B cell (primary cell): Measurements from ENCODE around the gene CR1. TPM values are rescaled to one million over a fixed set of nuclear protein-coding genes. Genes with fewer than 3 reads are reported as not detected.
A peak's percentile ranks its signal among the peaks of the same experiment; 100 is the strongest.

Experiments
- ATAC-seq: fragments of 200-7000 bp; cut with Tn5 transposase; one replicate; pipeline ENCODE4 v1.10.0; 2021; ENCODE audit warnings: low read depth, mild to moderate bottlenecking, moderate number of reproducible peaks, moderate library complexity
- CTCF ChIA-PET: fragments of 350-600 bp; sonication (Branson Sonifier 250); formaldehyde crosslinking; loops from one replicate; lab custom pipeline; 2021; ENCODE audit warnings: antibody characterized with exemption, inconsistent platforms; lab: Charles Lee
- POLR2A ChIA-PET: fragments of 350-600 bp; sonication (Branson Sonifier 250); formaldehyde crosslinking; loops from one replicate; lab custom pipeline; 2021; ENCODE audit warnings: antibody characterized with exemption; lab: Charles Lee
- DNase-seq: peaks from one replicate; pipeline ENCODE4 v3.0.0; 2013
- H2AFZ ChIP-seq: 2 replicates; pipeline ENCODE4 v1.6.1; 2012; ENCODE audit warnings: mild to moderate bottlenecking, low read depth, low read length; ENCODE audit not compliant: insufficient read depth, poor library complexity, severe bottlenecking
- H3K27ac ChIP-seq, 2 donors: 1 replicate in 1 of 2; 2 replicates in 1 of 2; pipeline ENCODE4 v1.5.1; 2012 to 2013; ENCODE audit warnings: low read length in 2 of 2, mild to moderate bottlenecking in 2 of 2, moderate library complexity in 1 of 2
- H3K27me3 ChIP-seq, 4 experiments: fragments of 200-600 bp in 1 of 4; sonication (generic) in 1 of 4; replicated peaks in 1 of 4; 1 replicate in 2 of 4; 2 replicates in 2 of 4; pipeline versions ENCODE4 v1.6.1 to v1.7.0; 2013 to 2016; ENCODE audit warnings: low read length in 3 of 4, mild to moderate bottlenecking in 2 of 4, mixed read lengths in 1 of 4, moderate library complexity in 1 of 4; ENCODE audit not compliant: insufficient read depth in 4 of 4, control insufficient read depth in 3 of 4; ENCODE audit errors: control extremely low read depth in 1 of 4
- H3K36me3 ChIP-seq, 2 experiments: replicated peaks in 1 of 2; 1 replicate in 1 of 2; 2 replicates in 1 of 2; pipeline versions ENCODE4 v1.6.1 to v1.7.1; 2013; ENCODE audit warnings: low read length in 1 of 2; ENCODE audit not compliant: insufficient read depth in 2 of 2, control insufficient read depth in 1 of 2; ENCODE audit errors: control extremely low read depth in 1 of 2, extremely low read depth in 1 of 2
- H3K4me1 ChIP-seq, 2 donors: fragments of 200-600 bp in 1 of 2; sonication (generic) in 1 of 2; 1 replicate in 1 of 2; 2 replicates in 1 of 2; pipeline versions ENCODE4 v1.5.1 to v1.6.1; 2013 to 2017; ENCODE audit warnings: low read length in 2 of 2; ENCODE audit not compliant: control insufficient read depth in 2 of 2, insufficient read depth in 2 of 2
- H3K4me2 ChIP-seq: replicated peaks from 2 replicates; pipeline ENCODE3; 2012; ENCODE audit warnings: mild to moderate bottlenecking, low read depth, low read length; ENCODE audit not compliant: poor library complexity, severe bottlenecking
- H3K4me3 ChIP-seq, 5 experiments: fragments of 200-600 bp in 1 of 5; sonication (generic) in 1 of 5; 1 replicate in 3 of 5; 2 replicates in 2 of 5; pipeline versions ENCODE4 v1.5.1 to v1.7.0; 2011 to 2016; ENCODE audit warnings: low read length in 4 of 5, mild to moderate bottlenecking in 4 of 5, low read depth in 2 of 5, control low read depth in 1 of 5, moderate library complexity in 1 of 5; ENCODE audit not compliant: insufficient read depth in 1 of 5; ENCODE audit errors: control extremely low read depth in 1 of 5, extremely low read depth in 1 of 5
- H3K79me2 ChIP-seq: fragments of 200-600 bp; sonication (generic); one replicate; pipeline ENCODE4 v1.6.0; 2016; ENCODE audit warnings: low read length; ENCODE audit not compliant: control insufficient read depth, insufficient read depth
- H3K9ac ChIP-seq: fragments of 200-600 bp; sonication (generic); 2 replicates; pipeline ENCODE4 v1.6.1; 2017; ENCODE audit warnings: mild to moderate bottlenecking, low read length, moderate library complexity
- H3K9me3 ChIP-seq, 3 donors: one replicate each; pipeline versions ENCODE4 v1.6.1 to v1.7.1; 2013; ENCODE audit warnings: low read length in 2 of 3; ENCODE audit not compliant: control insufficient read depth in 2 of 3, insufficient read depth in 1 of 3; ENCODE audit errors: control extremely low read depth in 1 of 3
- H4K20me1 ChIP-seq: 2 replicates; pipeline ENCODE4 v1.6.0; 2012; ENCODE audit warnings: mild to moderate bottlenecking, low read length; ENCODE audit not compliant: insufficient read depth, control insufficient read depth, poor library complexity, severe bottlenecking
- H3K27ac Mint-ChIP-seq: one replicate; pipeline ENCODE4 v1.8.0; 2021; ENCODE audit warnings: mixed read lengths
- H3K27me3 Mint-ChIP-seq: one replicate; pipeline ENCODE4 v1.8.0; 2021; ENCODE audit warnings: mixed read lengths
- H3K4me1 Mint-ChIP-seq: one replicate; pipeline ENCODE4 v1.8.0; 2021; ENCODE audit warnings: mixed read lengths
- H3K4me3 Mint-ChIP-seq: one replicate; pipeline ENCODE4 v1.8.0; 2021; ENCODE audit warnings: mixed read lengths
- H3K9me3 Mint-ChIP-seq: one replicate; pipeline ENCODE4 v1.8.0; 2022; ENCODE audit warnings: mixed read lengths; ENCODE audit not compliant: insufficient read depth
- EZH2 ChIP-seq: IDR thresholded peaks from 2 replicates; pipeline ENCODE4 v1.6.1; 2012; ENCODE audit warnings: borderline replicate concordance, low read depth, mild to moderate bottlenecking, moderate library complexity, low read length; ENCODE audit not compliant: insufficient read depth, poor library complexity, severe bottlenecking
- WGBS: methylation state at CpG from one replicate; pipeline ENCODE4 v1.1.5; 2013; ENCODE audit warnings: missing lambda C conversion rate; ENCODE audit not compliant: insufficient coverage; 5-methylcytosine and 5-hydroxymethylcytosine counted together
- intact Hi-C: fragments of 100-400 bp; cut with micrococcal nuclease; formaldehyde crosslinking; loops from one replicate; pipeline ENCODE4 v1.10.0; 2022
- polyA plus RNA-seq: library from polyadenylated mRNA; depleted of rRNA; stranded (reverse); fragments of >200 nt; gene quantifications from 2 replicates; pipeline ENCODE4 v1.2.3, GENCODE V29; 2012
- total RNA-seq, 2 donors: library from RNA; stranded (reverse); fragments of 120-200 nt in 1 of 2; gene quantifications; 1 replicate in 1 of 2; 2 replicates in 1 of 2; pipeline versions ENCODE4 v1.2.3 to v1.2.4, GENCODE V29; 2013 to 2022
- TF ChIP-seq, protein P1 (sequence below): fragments of 200-600 bp; IDR thresholded peaks from one replicate; pipeline ENCODE4 v1.8.0; 2022; ENCODE audit warnings: antibody characterized with exemption, mild to moderate bottlenecking

The CR1 gene
- total and polyA plus RNA-seq, 2 donors (not counting 1 experiment from before 2014, with no cell fraction given), result 26.4 to 36.7 TPM

DNA sequence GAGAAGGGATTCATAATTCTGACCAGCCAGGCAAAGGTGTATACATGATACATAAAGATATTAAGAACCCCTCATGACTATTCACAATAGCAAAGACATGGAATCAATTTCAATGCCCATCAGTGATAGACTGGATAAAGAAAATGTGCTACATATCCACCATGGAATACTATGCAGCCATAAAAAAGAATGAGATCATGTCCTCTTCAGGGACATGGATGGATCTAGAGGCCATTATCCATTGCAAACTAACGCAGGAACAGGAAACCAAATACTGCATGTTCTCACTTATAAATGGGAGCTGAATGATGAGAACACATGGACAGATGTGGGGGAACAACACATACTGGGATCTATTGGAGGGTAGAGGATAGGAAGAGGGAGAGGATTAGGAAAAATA lies 170.4 kb downstream of the CR1 start:
- CTCF ChIA-PET, result no interaction called here
- ATAC-seq, result no peak
- H3K36me3 ChIP-seq, result no peaks in the 10 kb centered on the region
- H3K4me1 Mint-ChIP-seq, result peaks cover 13% of the 10 kb centered on the region
- no peaks in the 10 kb centered on the region for H4K20me1 ChIP-seq
- H3K9me3 ChIP-seq, result peaks cover 0 to 6% (median 5%) of the 10 kb centered on the region in 3 donors
- H3K4me3 Mint-ChIP-seq, result no peak overlapping the region
- TF ChIP-seq EZH2, result no peak
- TF ChIP-seq, protein P1, sequence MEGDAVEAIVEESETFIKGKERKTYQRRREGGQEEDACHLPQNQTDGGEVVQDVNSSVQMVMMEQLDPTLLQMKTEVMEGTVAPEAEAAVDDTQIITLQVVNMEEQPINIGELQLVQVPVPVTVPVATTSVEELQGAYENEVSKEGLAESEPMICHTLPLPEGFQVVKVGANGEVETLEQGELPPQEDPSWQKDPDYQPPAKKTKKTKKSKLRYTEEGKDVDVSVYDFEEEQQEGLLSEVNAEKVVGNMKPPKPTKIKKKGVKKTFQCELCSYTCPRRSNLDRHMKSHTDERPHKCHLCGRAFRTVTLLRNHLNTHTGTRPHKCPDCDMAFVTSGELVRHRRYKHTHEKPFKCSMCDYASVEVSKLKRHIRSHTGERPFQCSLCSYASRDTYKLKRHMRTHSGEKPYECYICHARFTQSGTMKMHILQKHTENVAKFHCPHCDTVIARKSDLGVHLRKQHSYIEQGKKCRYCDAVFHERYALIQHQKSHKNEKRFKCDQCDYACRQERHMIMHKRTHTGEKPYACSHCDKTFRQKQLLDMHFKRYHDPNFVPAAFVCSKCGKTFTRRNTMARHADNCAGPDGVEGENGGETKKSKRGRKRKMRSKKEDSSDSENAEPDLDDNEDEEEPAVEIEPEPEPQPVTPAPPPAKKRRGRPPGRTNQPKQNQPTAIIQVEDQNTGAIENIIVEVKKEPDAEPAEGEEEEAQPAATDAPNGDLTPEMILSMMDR, result no peak
- H3K27ac Mint-ChIP-seq, result no peak overlapping the region
- H2AFZ ChIP-seq, result no peak overlapping the region
- H3K27me3 Mint-ChIP-seq, result peaks cover 44% of the 10 kb centered on the region
- peaks cover 11% of the 10 kb centered on the region for H3K9me3 Mint-ChIP-seq
- H3K9ac ChIP-seq, result no peak overlapping the region
- no peak for DNase-seq
- no peak overlapping the region for H3K4me2 ChIP-seq
- H3K4me3 ChIP-seq, result no peak overlapping the region
- intact Hi-C loops, result no loop called here
- H3K79me2 ChIP-seq, result no peaks in the 10 kb centered on the region
- WGBS, result no CpG with 5 or more reads among the region's 1 CpG
- no peak overlapping the region for H3K27ac ChIP-seq
- H3K4me1 ChIP-seq, result peaks cover 21% of the 10 kb centered on the region in 2 donors
- H3K27me3 ChIP-seq, result peaks cover 0 to 39% (median 32%) of the 10 kb centered on the region in 4 experiments
- POLR2A ChIA-PET, result no interaction called here

DNA sequence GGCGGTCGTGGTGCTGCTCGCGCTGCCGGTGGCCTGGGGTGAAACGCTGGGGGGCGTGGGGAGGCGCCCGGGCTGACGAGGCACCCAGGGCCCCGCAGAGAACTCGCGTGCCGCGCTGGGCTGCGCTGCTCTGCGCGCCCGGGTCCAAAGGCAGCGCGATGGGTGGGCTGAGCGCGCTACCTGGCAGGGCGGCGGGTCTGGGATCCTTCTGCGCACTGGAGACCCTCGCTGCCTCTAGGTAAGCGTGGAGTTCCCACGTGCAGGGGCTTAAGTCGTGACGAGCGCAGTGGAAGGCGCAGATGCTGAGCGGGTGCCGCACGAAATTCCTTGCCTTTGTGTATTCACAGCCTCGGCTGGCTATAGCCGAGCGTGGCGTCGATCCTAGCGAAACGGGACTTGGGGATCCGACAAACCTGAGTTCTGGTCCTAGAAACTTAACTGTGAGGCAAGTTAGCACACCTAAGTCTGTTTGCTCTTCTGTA lies 173.6 kb downstream of the CR1 start:
- no peak for DNase-seq
- POLR2A ChIA-PET, result no interaction called here
- H3K36me3 ChIP-seq, result no peaks in the 10 kb centered on the region
- H4K20me1 ChIP-seq, result no peaks in the 10 kb centered on the region
- no peak for TF ChIP-seq EZH2
- TF ChIP-seq, protein P1, result no peak
- peaks cover 0 to 41% (median 34%) of the 10 kb centered on the region in 4 experiments for H3K27me3 ChIP-seq
- H3K27me3 Mint-ChIP-seq, result peaks cover 47% of the 10 kb centered on the region
- H3K4me3 Mint-ChIP-seq, result peak overlapping the region; percentile 80
- 15% methylated on average over 44 of the region's 44 CpGs for WGBS
- intact Hi-C loops, result no loop called here
- H3K4me3 ChIP-seq, result peak overlapping the region in 2 of 5 experiments; percentile 17 to 18
- H3K9ac ChIP-seq, result no peak overlapping the region
- H3K4me1 Mint-ChIP-seq, result peaks cover 13% of the 10 kb centered on the region
- peaks cover 0 to 6% (median 5%) of the 10 kb centered on the region in 3 donors for H3K9me3 ChIP-seq
- H3K4me1 ChIP-seq, result peaks cover 21% of the 10 kb centered on the region in 2 donors
- CTCF ChIA-PET, result no interaction called here
- H3K9me3 Mint-ChIP-seq, result peaks cover 11% of the 10 kb centered on the region
- ATAC-seq, result no peak
- H3K27ac Mint-ChIP-seq, result no peak overlapping the region
- peak overlapping the region; percentile 29 for H2AFZ ChIP-seq
- no peak overlapping the region for H3K27ac ChIP-seq
- H3K79me2 ChIP-seq, result no peaks in the 10 kb centered on the region
- peak overlapping the region; percentile 54 for H3K4me2 ChIP-seq
